ENCODE results near the gene PDIA6.

Gene PDIA6

DNA sequence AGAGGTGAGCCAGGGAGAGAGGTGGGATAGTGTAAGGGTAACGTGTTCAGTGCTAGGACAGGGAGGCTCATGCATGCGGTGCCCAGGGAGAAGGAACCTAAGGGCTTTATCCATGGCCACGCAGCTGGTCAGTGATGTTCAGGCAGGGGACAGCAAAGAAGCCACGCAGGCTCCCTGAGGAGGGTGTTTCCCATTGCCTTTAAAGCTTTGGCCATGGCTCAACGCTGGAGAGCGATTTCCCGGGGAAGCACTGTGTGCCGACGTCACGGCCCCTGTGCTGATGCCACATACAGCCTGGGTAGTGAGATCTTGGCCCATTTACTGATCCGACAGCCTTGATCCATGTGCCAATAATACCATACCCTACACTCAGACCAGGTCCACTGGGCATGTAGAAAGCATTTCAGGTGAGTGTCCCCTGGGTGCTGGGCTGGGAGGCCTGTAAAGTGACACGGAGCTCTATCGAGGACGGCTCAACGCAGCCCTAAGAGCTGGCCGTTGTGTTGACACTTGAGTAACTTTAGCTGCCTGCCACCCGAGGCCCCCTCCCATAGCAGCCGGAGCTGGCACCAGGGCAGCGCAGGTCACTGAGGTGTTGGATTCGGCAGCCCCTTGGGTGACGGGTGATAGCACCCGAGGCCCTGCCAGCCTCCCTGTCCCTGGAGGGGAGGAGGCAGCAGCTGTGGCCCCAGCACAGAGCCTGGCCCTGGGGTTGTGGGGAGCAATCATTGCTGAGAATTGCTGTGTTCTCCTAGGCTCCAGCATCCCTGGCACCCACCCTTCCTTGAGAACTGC lies 41.4 kb downstream of the PDIA6 start:
- Histone ChIP-seq H3K9me2 (ENCODE audit: low read depth, low read length) (no peaks in the 10 kb centered on the region), H3K79me2 (ENCODE audit: insufficient read depth, low read length) (no peaks in the 10 kb centered on the region), H3K4me2 (ENCODE audit: low read length) (no peak overlapping the region), H3K9ac (ENCODE audit: low read length) (no peak overlapping the region), H3K27me3 (ENCODE audit: insufficient read depth, low read length) (peaks cover 5% of the 10 kb centered on the region; the same call in 1 of the 2 replicates), H2AFZ (ENCODE audit: low read length) (no peak overlapping the region), H3K4me1 (ENCODE audit: insufficient read depth, low read length, severe bottlenecking) (no peaks in the 10 kb centered on the region), H3K4me3 (ENCODE audit: low read depth, low read length, poor library complexity, severe bottlenecking) (no peak overlapping the region), H4K20me1 (ENCODE audit: insufficient read depth, low read length) (no peaks in the 10 kb centered on the region), H3K27ac (ENCODE audit: low read depth, low read length, poor library complexity, severe bottlenecking) (no peak overlapping the region), H3K36me3 (ENCODE audit: insufficient read depth, low read length) (no peaks in the 10 kb centered on the region), H3F3A (ENCODE audit: insufficient read depth, low read length) (no peaks in the 10 kb centered on the region), H3K9me3 (ENCODE audit: low read length) (no peaks in the 10 kb centered on the region)
- no peak for TF ChIP-seq EZH2 (IDR thresholded peaks at IDR 0.05; ENCODE audit: borderline replicate concordance, low read length)
- TF ChIP-seq, protein P1, sequence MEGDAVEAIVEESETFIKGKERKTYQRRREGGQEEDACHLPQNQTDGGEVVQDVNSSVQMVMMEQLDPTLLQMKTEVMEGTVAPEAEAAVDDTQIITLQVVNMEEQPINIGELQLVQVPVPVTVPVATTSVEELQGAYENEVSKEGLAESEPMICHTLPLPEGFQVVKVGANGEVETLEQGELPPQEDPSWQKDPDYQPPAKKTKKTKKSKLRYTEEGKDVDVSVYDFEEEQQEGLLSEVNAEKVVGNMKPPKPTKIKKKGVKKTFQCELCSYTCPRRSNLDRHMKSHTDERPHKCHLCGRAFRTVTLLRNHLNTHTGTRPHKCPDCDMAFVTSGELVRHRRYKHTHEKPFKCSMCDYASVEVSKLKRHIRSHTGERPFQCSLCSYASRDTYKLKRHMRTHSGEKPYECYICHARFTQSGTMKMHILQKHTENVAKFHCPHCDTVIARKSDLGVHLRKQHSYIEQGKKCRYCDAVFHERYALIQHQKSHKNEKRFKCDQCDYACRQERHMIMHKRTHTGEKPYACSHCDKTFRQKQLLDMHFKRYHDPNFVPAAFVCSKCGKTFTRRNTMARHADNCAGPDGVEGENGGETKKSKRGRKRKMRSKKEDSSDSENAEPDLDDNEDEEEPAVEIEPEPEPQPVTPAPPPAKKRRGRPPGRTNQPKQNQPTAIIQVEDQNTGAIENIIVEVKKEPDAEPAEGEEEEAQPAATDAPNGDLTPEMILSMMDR (IDR thresholded peaks at IDR 0.05; ENCODE audit: low read length): no peak

DNA sequence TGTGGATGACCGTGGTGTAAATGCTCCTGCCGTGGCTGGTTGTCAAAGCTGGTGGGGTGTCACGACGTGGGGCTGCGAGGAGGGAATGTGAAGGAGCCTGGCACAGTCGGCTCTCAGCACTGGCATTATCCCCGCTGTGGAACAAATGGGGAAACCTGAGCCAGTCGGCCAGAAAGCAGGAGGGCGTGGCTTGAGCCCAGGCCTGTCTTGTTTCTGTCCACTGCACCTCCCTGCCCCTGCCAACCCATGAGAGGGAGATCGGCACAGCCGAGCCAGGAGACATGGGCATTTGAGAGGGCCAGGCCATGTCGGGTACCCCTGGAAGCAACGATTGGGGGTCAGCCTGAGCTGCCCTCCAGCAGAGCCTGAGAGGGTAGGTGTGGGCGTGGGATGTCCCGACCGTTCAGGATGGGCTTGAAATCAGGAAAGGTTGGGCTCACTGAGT lies 44.5 kb downstream of the PDIA6 start:
- peaks cover 5% of the 10 kb centered on the region; the same call in 1 of the 2 replicates for H3K27me3 ChIP-seq (ENCODE audit: insufficient read depth, low read length)
- H3K9me2 ChIP-seq (ENCODE audit: low read depth, low read length): no peaks in the 10 kb centered on the region
- H3K4me1 ChIP-seq (ENCODE audit: insufficient read depth, low read length, severe bottlenecking): no peaks in the 10 kb centered on the region
- H2AFZ ChIP-seq (ENCODE audit: low read length): no peak overlapping the region
- no peak overlapping the region for H3K9ac ChIP-seq (ENCODE audit: low read length)
- no peaks in the 10 kb centered on the region for H4K20me1 ChIP-seq (ENCODE audit: insufficient read depth, low read length)
- H3K4me2 ChIP-seq (ENCODE audit: low read length): no peak overlapping the region
- no peak overlapping the region for H3K27ac ChIP-seq (ENCODE audit: low read depth, low read length, poor library complexity, severe bottlenecking)
- H3F3A ChIP-seq (ENCODE audit: insufficient read depth, low read length): no peaks in the 10 kb centered on the region
- no peaks in the 10 kb centered on the region for H3K9me3 ChIP-seq (ENCODE audit: low read length)
- H3K36me3 ChIP-seq (ENCODE audit: insufficient read depth, low read length): no peaks in the 10 kb centered on the region
- no peak overlapping the region for H3K4me3 ChIP-seq (ENCODE audit: low read depth, low read length, poor library complexity, severe bottlenecking)
- TF ChIP-seq, protein P1 (IDR thresholded peaks at IDR 0.05; ENCODE audit: low read length): no peak
- TF ChIP-seq EZH2 (IDR thresholded peaks at IDR 0.05; ENCODE audit: borderline replicate concordance, low read length): no peak
- H3K79me2 ChIP-seq (ENCODE audit: insufficient read depth, low read length): no peaks in the 10 kb centered on the region

DNA sequence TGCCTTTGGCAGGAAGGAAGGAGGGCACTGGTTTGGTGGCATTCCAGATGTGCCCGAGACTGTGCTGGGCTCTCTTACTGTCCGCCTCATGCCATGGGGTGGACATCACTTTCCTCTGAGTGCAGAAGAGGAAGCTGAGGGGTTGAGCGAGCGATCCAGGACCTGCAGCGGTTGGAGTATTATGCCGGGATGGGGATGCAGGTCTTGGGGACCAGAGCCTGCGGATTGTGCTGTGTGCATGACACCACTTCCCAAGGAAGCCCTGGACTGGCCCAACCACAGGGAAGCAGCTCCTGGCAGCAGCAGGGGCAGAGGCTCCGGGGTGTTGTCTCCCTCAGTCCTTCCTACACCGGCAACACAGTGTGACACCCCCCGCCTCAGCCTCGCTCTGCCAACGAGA lies 46.7 kb downstream of the PDIA6 start:
- Histone ChIP-seq H3K4me3 (ENCODE audit: low read depth, low read length, poor library complexity, severe bottlenecking) (no peak overlapping the region), H3K27me3 (ENCODE audit: insufficient read depth, low read length) (peaks cover 3% of the 10 kb centered on the region; the same call in 1 of the 2 replicates), H3K36me3 (ENCODE audit: insufficient read depth, low read length) (no peaks in the 10 kb centered on the region), H3K79me2 (ENCODE audit: insufficient read depth, low read length) (no peaks in the 10 kb centered on the region), H3K9me3 (ENCODE audit: low read length) (no peaks in the 10 kb centered on the region), H4K20me1 (ENCODE audit: insufficient read depth, low read length) (no peaks in the 10 kb centered on the region), H2AFZ (ENCODE audit: low read length) (no peak overlapping the region), H3K9ac (ENCODE audit: low read length) (no peak overlapping the region), H3K4me2 (ENCODE audit: low read length) (no peak overlapping the region), H3K4me1 (ENCODE audit: insufficient read depth, low read length, severe bottlenecking) (no peaks in the 10 kb centered on the region), H3F3A (ENCODE audit: insufficient read depth, low read length) (no peaks in the 10 kb centered on the region), H3K27ac (ENCODE audit: low read depth, low read length, poor library complexity, severe bottlenecking) (no peak overlapping the region), H3K9me2 (ENCODE audit: low read depth, low read length) (no peaks in the 10 kb centered on the region)
- TF ChIP-seq EZH2 (IDR thresholded peaks at IDR 0.05; ENCODE audit: borderline replicate concordance, low read length): no peak
- TF ChIP-seq, protein P1 (IDR thresholded peaks at IDR 0.05; ENCODE audit: low read length): no peak
